ENCODE measurements around the gene STT3B.

STT3B gene

DNA sequence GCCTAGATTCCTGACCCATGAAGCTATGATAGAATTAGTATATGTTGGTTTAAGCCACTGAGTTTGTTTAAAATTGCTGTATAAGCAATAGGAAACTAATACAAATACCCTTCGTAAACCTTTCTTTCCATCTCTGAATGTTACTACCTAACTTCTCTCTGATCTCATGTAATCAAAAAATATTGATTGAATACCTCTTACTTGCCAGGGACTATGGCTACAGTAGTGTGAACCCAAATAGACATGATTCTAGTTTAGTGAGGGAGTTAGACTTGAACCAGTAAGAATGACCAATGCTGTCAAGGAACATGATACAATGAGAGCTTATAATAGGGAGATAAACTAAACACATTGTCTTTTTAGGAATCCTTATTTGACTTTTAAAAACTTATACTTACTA is 19.4 kb downstream of the STT3B start:
- DNase-seq (ENCODE audit: low spot score) = no peak

- DNase-seq (ENCODE audit: low spot score) = no peak
Measured at GRCh38 chr3:31553258-31553657, 20.5 kb downstream of the STT3B start.

DNA sequence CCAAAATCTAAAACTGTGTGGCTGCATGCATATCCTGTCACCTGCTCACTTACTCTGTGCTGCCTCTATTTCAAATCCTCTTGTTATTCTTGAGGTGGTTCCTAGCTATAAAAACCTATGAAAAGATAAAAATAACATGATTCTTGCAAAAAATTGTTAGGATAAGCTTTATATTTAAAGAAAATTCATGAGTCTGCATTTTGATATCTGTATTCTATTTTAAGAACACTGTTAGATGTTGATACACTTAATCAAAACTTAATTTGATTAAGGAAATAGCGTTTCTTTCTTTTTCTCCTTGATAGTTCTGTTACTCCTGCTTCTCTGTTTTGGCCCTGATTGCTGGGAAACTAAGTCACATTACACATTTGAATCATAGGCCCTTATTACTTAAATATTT is 22.5 kb downstream of the STT3B start:
- no peak for DNase-seq (ENCODE audit: low spot score)

- no peak for DNase-seq (ENCODE audit: low spot score)
Measured at GRCh38 chr3:31559872-31560534, 27.3 kb downstream of the STT3B start.

DNA sequence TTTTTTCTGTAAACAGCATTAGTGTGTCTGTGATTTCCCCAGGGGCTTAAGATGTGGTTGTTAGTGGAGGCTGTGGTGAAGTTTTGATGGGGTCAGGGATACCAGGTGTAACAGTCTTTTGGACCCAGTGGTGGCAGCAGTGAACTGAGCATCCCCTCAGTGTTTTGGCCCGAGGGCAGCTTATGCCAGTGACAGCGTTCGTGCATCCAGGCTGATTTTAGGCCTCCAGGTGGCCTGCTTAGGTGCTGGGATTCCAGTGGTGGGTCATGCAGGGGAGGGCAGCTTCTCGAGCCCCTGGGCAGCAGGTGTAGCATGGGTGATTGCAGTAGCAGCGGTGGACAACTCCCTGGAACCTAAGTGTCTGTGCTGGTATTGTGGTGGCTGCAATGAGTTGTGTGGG is 29.2 kb downstream of the STT3B start:
- no peak for DNase-seq (ENCODE audit: low spot score)

- DNase-seq (ENCODE audit: low spot score) = no peak
Measured at GRCh38 chr3:31562525-31562924, 29.8 kb downstream of the STT3B start.

DNA sequence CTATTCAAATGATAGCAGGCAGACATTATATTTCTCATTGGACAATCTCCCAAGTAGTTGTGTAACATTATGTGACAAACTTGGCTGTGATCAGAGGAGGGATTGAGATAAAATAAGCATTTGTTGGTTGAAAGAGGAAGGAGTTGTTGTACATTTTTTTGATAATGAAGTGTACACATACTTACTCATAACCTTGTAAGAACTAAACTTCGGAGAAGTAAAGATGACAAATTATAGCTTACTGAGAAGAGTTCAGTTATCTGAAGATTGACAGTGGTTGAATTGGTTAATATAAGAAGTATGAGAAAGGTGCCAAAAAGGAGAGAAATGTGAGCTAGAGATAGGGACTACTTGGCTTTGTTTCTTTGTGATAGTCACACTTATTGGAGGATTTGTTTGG is 32.6 kb downstream of the STT3B start:
- DNase-seq (ENCODE audit: low spot score) = no peak

GRCh38 chr3:31567036-31567435 is 34.3 kb downstream of the STT3B start:
- DNase-seq (ENCODE audit: low spot score) = no peak

DNA sequence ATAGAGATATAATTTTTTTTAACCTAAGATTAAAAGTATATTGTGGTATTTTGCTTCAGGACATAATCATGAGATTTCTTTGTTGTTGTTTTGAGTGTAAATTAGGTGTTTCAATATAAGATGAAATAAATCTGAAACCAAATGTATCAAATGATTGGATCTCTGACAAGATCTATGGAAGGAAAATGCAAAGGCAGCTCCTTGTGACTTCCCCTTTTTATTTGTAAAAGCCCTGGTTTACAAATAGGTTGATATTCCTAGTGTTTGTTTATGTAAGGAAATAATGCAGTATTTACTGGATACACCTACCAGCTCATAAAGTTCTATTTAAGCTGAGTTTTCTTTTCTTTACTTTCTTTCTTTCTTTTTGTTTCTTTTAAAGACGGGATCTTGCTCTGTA is 35.9 kb downstream of the STT3B start:
- DNase-seq (ENCODE audit: low spot score) = no peak

DNA sequence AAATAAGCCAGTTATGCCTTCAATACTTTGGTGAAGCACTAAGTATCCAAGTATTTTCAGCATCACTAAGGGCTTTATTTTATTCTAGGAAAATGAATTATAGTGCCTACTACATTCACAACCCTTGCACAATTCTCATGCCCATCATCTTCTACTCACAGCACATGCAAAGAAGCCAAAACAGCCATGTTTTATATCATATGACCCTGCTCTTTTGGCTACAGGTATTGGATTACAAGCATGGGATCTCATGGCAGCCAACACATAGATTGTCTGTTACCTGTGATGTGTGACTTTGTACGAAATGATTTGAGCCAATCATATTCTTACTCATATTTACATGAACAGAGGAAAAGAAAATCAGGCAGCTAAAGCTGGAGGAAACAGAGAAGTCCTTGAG is 38.6 kb downstream of the STT3B start:
- no peak for DNase-seq (ENCODE audit: low spot score)

- no peak for DNase-seq (ENCODE audit: low spot score)
Measured at GRCh38 chr3:31572236-31573004, 39.7 kb downstream of the STT3B start.

GRCh38 chr3:31573036-31573779 is 40.5 kb downstream of the STT3B start:
- DNase-seq (ENCODE audit: low spot score) = no peak

- DNase-seq (ENCODE audit: low spot score) = no peak
Measured at GRCh38 chr3:31575448-31575847, 42.7 kb downstream of the STT3B start.

DNA sequence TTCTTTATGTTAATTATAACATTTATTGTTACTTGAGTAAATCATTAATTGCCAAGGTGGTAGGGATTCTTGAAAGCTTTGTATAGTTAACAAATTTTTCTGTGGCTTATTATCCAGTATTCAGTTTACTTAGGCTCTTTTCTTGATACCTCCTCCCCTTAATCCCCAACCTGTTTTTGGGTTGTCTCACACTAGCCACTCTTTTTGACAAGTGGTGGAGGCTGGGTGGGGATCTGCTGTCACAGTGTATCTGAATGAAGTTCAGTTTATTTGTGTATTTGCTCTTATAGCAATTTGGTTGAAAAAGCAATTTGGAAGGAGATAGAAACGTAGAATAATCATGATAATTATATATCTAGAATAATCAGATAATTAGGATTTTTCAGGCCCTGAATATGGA is 43.8 kb downstream of the STT3B start:
- DNase-seq (ENCODE audit: low spot score) = no peak

DNA sequence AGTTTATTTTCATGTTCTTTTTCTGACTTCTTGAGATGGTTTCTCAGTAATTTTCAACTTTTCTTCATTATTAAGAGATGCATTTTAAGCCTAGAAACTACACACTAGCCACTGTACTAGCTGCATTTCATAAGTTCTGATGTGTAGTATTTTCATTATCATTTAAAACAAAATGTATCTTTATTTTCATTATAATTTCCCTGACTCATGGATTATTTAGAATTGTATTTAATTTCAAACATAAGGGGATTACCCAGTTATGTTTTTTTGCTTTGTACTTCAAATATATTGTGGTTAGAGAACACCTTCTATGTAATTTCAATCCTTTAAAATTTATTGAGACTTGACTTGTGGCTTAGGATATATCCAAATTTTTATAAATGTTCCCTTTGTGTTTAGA is 44.5 kb downstream of the STT3B start:
- no peak for DNase-seq (ENCODE audit: low spot score)

DNA sequence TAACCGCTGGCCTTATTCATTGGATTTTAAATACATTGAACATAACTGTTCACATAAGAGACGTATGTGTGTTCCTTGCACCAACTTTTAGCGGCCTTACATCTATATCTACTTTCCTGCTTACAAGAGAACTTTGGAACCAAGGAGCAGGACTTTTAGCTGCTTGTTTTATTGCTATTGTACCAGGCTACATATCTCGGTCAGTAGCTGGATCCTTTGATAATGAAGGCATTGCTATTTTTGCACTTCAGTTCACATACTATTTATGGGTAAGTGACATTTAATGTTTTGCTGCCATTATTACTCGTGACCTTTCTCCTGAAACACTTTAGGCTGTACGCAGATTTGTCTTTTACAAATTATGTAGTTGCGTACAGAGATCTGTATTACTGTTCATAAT is 47.1 kb downstream of the STT3B start:
- DNase-seq (ENCODE audit: low spot score) = no peak

GRCh38 chr3:31580645-31581044 is 47.9 kb downstream of the STT3B start:
- DNase-seq (ENCODE audit: low spot score) = no peak

DNA sequence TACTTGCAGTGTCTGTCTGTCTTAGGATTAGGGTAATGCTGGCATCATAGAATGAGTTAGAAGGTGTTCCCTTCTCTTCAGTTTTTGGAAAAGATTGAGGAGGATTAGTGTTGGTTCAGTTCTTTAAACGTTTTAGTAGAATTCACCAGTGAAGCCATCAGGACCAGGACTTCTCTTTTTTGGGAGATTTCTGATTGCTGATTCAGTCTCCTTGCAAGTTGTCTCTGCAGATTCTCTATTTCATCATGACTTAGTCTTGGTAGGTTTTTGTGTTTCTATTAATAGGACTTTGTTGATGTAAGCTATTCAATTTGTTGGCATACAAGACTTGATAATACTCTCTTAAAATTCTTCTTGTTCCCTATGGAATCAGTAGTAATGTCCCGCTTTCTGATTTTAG is 48.9 kb downstream of the STT3B start:
- DNase-seq (ENCODE audit: low spot score) = no peak

GRCh38 chr3:31589228-31589627 is 56.5 kb downstream of the STT3B start:
- DNase-seq (ENCODE audit: low spot score) = no peak

DNA sequence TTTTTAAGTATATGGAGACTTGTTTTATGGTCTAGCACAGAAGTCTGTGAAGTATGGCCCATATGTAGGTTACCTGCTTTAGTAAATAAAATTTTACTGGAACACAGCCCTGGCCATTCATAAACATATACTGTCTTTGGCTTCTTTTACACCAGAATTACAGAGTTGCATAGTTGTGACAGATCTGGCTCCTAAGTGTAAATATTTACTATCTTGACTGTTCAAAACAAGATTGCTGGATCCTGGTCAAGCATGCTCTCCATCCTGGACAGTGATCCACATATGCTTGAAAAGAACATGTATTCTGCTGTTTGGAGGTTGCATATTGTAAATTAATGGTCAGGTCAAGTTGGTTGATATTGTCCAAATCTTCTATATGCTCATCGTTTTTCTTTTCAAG is 57.9 kb downstream of the STT3B start:
- no peak for DNase-seq (ENCODE audit: low spot score)

DNA sequence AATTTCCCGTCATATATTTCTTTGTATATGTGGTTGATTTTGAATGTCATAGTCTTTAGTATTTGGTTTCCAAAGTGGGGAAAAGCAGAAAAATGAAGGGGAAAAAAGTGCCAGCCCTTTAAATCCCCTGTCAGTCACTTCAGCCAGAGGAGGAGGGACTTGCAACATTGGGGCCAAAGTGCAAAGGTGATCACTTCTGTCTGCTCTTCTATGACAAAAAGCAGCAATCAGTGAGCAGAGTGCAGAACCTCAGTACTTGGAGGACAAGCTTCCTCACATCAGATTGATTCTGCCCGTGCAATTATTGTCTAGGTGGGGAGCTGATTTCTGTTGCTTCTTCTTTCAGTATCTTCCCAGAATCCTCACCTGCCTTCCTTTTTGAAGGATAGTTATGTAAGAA is 60.0 kb downstream of the STT3B start:
- peak; percentile 32 for DNase-seq (ENCODE audit: low spot score)

DNA sequence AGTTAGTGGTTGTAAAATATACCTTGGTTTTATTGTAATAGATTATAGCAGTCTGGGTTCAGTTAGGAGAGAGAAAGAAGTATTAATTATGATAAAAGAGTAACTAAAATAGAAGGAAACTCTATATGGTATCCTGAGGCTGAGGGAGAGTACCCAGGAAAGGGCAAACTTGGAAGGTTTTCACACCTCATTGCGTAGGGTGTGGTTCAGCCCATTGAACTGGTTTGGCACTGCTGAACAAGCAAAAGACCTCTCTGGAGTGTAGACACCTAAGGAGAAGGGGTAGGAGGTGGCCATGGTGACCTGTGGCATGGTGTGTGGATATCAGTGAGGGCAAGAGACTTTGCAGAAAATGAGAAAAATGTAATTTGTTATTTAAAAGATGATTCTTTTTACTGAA is 63.5 kb downstream of the STT3B start:
- DNase-seq (ENCODE audit: low spot score) = no peak

GRCh38 chr3:31600431-31600830 is 67.7 kb downstream of the STT3B start:
- no peak for DNase-seq (ENCODE audit: low spot score)
